HepG2 (cell line): Measurements from ENCODE around the gene ZNF747. TPM values are rescaled to one million over a fixed set of nuclear protein-coding genes. Genes with fewer than 3 reads are reported as not detected.
A peak's percentile ranks its signal among the peaks of the same experiment; 100 is the strongest.

ENCODE experiments used
- ATAC-seq: fragments of 200-7000 bp; cut with Tn5 transposase; 3 replicates; pipeline ENCODE4 v1.9.1; 2020; ENCODE audit warnings: mild to moderate bottlenecking, moderate library complexity
- BruUV-seq: library from RNA; stranded (reverse); fragments of 400-500 nt; replicated peaks from 2 replicates; lab custom pipeline; 2021; lab: Mats Ljungman, UMichigan
- CTCF ChIA-PET: fragments of 300-600 bp; formaldehyde crosslinking; extraction: SDS; loops from one replicate; lab custom pipeline; 2021; ENCODE audit warnings: low total read pairs, inconsistent platforms, low intra/inter-chr PET ratio; lab: Yijun Ruan, JAX
- POLR2A ChIA-PET: fragments of 350-600 bp; sonication (Branson Sonifier 250); formaldehyde crosslinking; loops from one replicate; lab custom pipeline; 2020; ENCODE audit warnings: antibody characterized with exemption, inconsistent platforms; lab: Yijun Ruan, JAX
- DNase-seq: peaks from one replicate; pipeline ENCODE4 v3.0.0-alpha.2; 2015; ENCODE audit warnings: low spot score
- FAIRE-seq: peaks from 3 replicates; lab custom pipeline; 2011; peaks lifted over from hg19 to GRCh38; lab: Jason Lieb, UNC
- H2AFZ ChIP-seq: one replicate; pipeline ENCODE4 v1.6.1; 2011; ENCODE audit warnings: low read length, inconsistent platforms
- H3K27ac ChIP-seq: fragments of 300-600 bp; 3 replicates; pipeline ENCODE4 v1.8.0; 2011; ENCODE audit warnings: mixed run types, mild to moderate bottlenecking, mixed read lengths, low read length, inconsistent platforms; ENCODE audit not compliant: insufficient read depth; ENCODE audit errors: extremely low read length
- H3K27me3 ChIP-seq, 2 experiments: fragments of 200-600 bp in 1 of 2; 2 replicates in 1 of 2; 3 replicates in 1 of 2; pipeline versions ENCODE4 v1.6.0 to v1.8.0; 2011; ENCODE audit warnings: low read length in 2 of 2, mild to moderate bottlenecking in 2 of 2, moderate library complexity in 2 of 2, inconsistent platforms in 1 of 2; ENCODE audit not compliant: insufficient read depth in 2 of 2, control insufficient read depth in 1 of 2
- H3K36me3 ChIP-seq, 2 experiments: fragments of 200-600 bp in 1 of 2; replicated peaks in 1 of 2; 2 replicates in 1 of 2; 3 replicates in 1 of 2; pipeline versions ENCODE4 v1.5.1 to v1.8.0; 2011; ENCODE audit warnings: low read length in 2 of 2, inconsistent platforms in 1 of 2; ENCODE audit not compliant: insufficient read depth in 2 of 2, control insufficient read depth in 1 of 2
- H3K4me1 ChIP-seq: 2 replicates; pipeline ENCODE4 v1.5.1; 2012; ENCODE audit warnings: low read length, inconsistent platforms; ENCODE audit not compliant: insufficient read depth
- H3K4me2 ChIP-seq: 2 replicates; pipeline ENCODE4 v1.6.0; 2011; ENCODE audit warnings: low read depth, low read length, inconsistent platforms
- H3K4me3 ChIP-seq, 3 experiments: fragments of 200-600 bp in 1 of 3; sonication (generic), shearing (Covaris generic) in 1 of 3; replicated peaks in 1 of 3; 2 replicates each; pipeline ENCODE4 v1.5.1; 2011 to 2016; ENCODE audit warnings: low read length in 3 of 3, inconsistent platforms in 2 of 3, low read depth in 2 of 3, mild to moderate bottlenecking in 2 of 3, control low read depth in 1 of 3, mixed read lengths in 1 of 3; ENCODE audit not compliant: insufficient read depth in 1 of 3
- H3K79me2 ChIP-seq: one replicate; pipeline ENCODE4 v1.6.1; 2011; ENCODE audit warnings: low read length, inconsistent platforms; ENCODE audit not compliant: insufficient read depth
- H3K9ac ChIP-seq: 2 replicates; pipeline ENCODE4 v1.6.0; 2011; ENCODE audit warnings: mild to moderate bottlenecking, low read depth, low read length, inconsistent platforms; ENCODE audit not compliant: insufficient read depth
- H3K9me3 ChIP-seq: 2 replicates; pipeline ENCODE4 v1.5.1; 2012; ENCODE audit warnings: mild to moderate bottlenecking, low read length
- H4K20me1 ChIP-seq: 2 replicates; pipeline ENCODE4 v1.6.0; 2011; ENCODE audit warnings: inconsistent platforms, mild to moderate bottlenecking, low read length, moderate library complexity; ENCODE audit not compliant: insufficient read depth
- CENPT ChIP-seq: sonication (generic); formaldehyde crosslinking; IDR thresholded peaks from 2 replicates; pipeline ENCODE4 v1.8.0; 2022; ENCODE audit warnings: low read depth, mild to moderate bottlenecking, moderate library complexity, missing genetic modification reagents
- HOMEZ ChIP-seq: IDR thresholded peaks from 2 replicates; pipeline ENCODE4 v1.6.1; 2016; ENCODE audit warnings: low read depth
- LRRFIP1 ChIP-seq: sonication (generic); formaldehyde crosslinking; conservative IDR thresholded peaks from 2 replicates; pipeline ENCODE4 v1.4.0; 2020; ENCODE audit warnings: missing genetic modification reagents
- NFATC3 ChIP-seq: sonication (generic); formaldehyde crosslinking; IDR thresholded peaks from 2 replicates; pipeline ENCODE4 v1.5.1; 2020; ENCODE audit warnings: mild to moderate bottlenecking, missing genetic modification reagents
- PATZ1 ChIP-seq: sonication (generic); formaldehyde crosslinking; IDR thresholded peaks from 2 replicates; pipeline ENCODE4 v1.4.0; 2020; ENCODE audit warnings: missing genetic modification reagents
- PPARG ChIP-seq: conservative IDR thresholded peaks from 2 replicates; pipeline ENCODE4 v1.6.1; 2016; ENCODE audit warnings: missing biosample characterization, missing genetic modification reagents
- SP140L ChIP-seq: sonication (generic); formaldehyde crosslinking; IDR thresholded peaks from 2 replicates; pipeline ENCODE4 v1.4.0; 2020; ENCODE audit warnings: missing genetic modification reagents, borderline replicate concordance
- SPEN ChIP-seq: sonication (generic); formaldehyde crosslinking; IDR thresholded peaks from 2 replicates; pipeline ENCODE4 v1.5.1; 2020; ENCODE audit warnings: low read depth, mild to moderate bottlenecking, missing genetic modification reagents
- TMF1 ChIP-seq: sonication (generic); formaldehyde crosslinking; IDR thresholded peaks from 2 replicates; pipeline ENCODE4 v1.8.1; 2022; ENCODE audit warnings: low read depth, missing genetic modification reagents
- ZBTB37 ChIP-seq: sonication (generic); formaldehyde crosslinking; IDR thresholded peaks from 2 replicates; pipeline ENCODE4 v1.4.0; 2020; ENCODE audit warnings: mild to moderate bottlenecking, missing genetic modification reagents
- ZNF224 ChIP-seq: sonication (generic); formaldehyde crosslinking; IDR thresholded peaks from 2 replicates; pipeline ENCODE4 v1.5.0; 2020; ENCODE audit warnings: mild to moderate bottlenecking, missing genetic modification reagents
- WGBS: methylation state at CpG from one replicate; pipeline ENCODE4 v1.1.6; 2017; ENCODE audit warnings: low lambda C conversion rate; 5-methylcytosine and 5-hydroxymethylcytosine counted together
- in situ Hi-C: cut with HindIII; loops from 2 replicates; pipeline ENCODE4 v1.10.0; 2017; ENCODE audit warnings: low pct_unique_long_range_greater_than_20kb; ENCODE audit not compliant: extremely low pct_ligation_motif_present
- intact Hi-C: fragments of 100-400 bp; cut with micrococcal nuclease; formaldehyde crosslinking; loops from one replicate; pipeline ENCODE4 v1.10.0; 2022; ENCODE audit not compliant: unreplicated experiment
- polyA plus RNA-seq, 8 experiments: library from polyadenylated mRNA; depleted of rRNA in 3 of 8; stranded (reverse) in 7 of 8; unstranded in 1 of 8; fragments of >200 nt; fragmentation: Illumina TruSeq in 4 of 8; extraction: Trizol in 4 of 8; gene quantifications; 2 replicates each; pipeline versions ENCODE4 v1.2.1 to v1.2.3, GENCODE V29; 2011 to 2016; ENCODE audit warnings: low read depth in 4 of 8, missing spikeins in 1 of 8, mixed read lengths in 1 of 8; ENCODE audit not compliant: insufficient read depth in 1 of 8
- total RNA-seq, 5 experiments: library from RNA; depleted of rRNA; stranded (reverse); fragments of >200 nt; fragmentation: Illumina TruSeq; extraction: Trizol; gene quantifications; 2 replicates each; pipeline ENCODE4 v1.2.3, GENCODE V29; 2016; ENCODE audit warnings: low read depth in 1 of 5
- TF ChIP-seq, protein P1 (sequence below): sonication (generic); formaldehyde crosslinking; IDR thresholded peaks from 2 replicates; pipeline ENCODE4 v1.4.0; 2020; ENCODE audit warnings: missing genetic modification reagents
- TF ChIP-seq, protein P2 (sequence below): sonication (generic); formaldehyde crosslinking; IDR thresholded peaks from 2 replicates; pipeline ENCODE4 v1.8.0; 2022; ENCODE audit warnings: low read depth, missing genetic modification reagents

ZNF747 gene
- total and polyA plus RNA-seq, 2 of the 13 experiments (the other 11 are each of a cell fraction or from before 2014, with no cell fraction given) = 7.2 to 10.2 TPM

- peak overlapping the region; percentile 95 for H3K27ac ChIP-seq
- ATAC-seq = peak; percentile 33
- in situ Hi-C loops (no loop called here), intact Hi-C loops (loop anchor here (5.0 kb wide), 1 partner anchor 40 kb away; no protein-coding TSS in a partner anchor)
- 2% methylated on average over 16 of the region's 17 CpGs for WGBS
- H3K4me2 ChIP-seq = peak overlapping the region; percentile 93
- FAIRE-seq = peak; percentile 18
- CTCF ChIA-PET = interaction anchor here (1.1 kb wide), 1 partner anchor 23 kb away, joined by 3 read pairs; the partner anchor contains the start of gene ZNF747
- H3K36me3 ChIP-seq = peaks cover 0 to 25% of the 10 kb centered on the region in 2 experiments; a peak in 4 of 5 replicates
- no peaks in the 10 kb centered on the region for H4K20me1 ChIP-seq
- H3K9ac ChIP-seq = peak overlapping the region; percentile 95
- no peak for DNase-seq
- H3K27me3 ChIP-seq = no peaks in the 10 kb centered on the region
- peak overlapping the region; percentile 73 to 82 (median 82) for H3K4me3 ChIP-seq
- POLR2A ChIA-PET = interaction anchor here (1.0 to 4.0 kb wide), 24 partner anchors 8 to 560 kb away, joined by 3 to 187 read pairs (median 7); partner anchors contain the start of genes DCTPP1, FBRS, KAT8 and PRR14
- H2AFZ ChIP-seq = no peak overlapping the region
- BruUV-seq = no TSS peak
- H3K4me1 ChIP-seq = peaks cover 46% of the 10 kb centered on the region
- peaks cover 21% of the 10 kb centered on the region for H3K79me2 ChIP-seq
- no peaks in the 10 kb centered on the region for H3K9me3 ChIP-seq
- TF ChIP-seq LRRFIP1 (no peak), HOMEZ (CRISPR knock-in tag) (no peak), TMF1 (CRISPR knock-in tag) (no peak), ZNF224 (CRISPR knock-in tag) (no peak), SP140L (CRISPR knock-in tag) (no peak), CENPT (CRISPR knock-in tag) (no peak), PATZ1 (CRISPR knock-in tag) (0 out of 2 replicates have a peak, but pooled peaks have one; percentile 58), SPEN (CRISPR knock-in tag) (no peak), ZBTB37 (CRISPR knock-in tag) (no peak), PPARG (CRISPR knock-in tag) (no peak), NFATC3 (no peak)
- TF ChIP-seq, protein P1, sequence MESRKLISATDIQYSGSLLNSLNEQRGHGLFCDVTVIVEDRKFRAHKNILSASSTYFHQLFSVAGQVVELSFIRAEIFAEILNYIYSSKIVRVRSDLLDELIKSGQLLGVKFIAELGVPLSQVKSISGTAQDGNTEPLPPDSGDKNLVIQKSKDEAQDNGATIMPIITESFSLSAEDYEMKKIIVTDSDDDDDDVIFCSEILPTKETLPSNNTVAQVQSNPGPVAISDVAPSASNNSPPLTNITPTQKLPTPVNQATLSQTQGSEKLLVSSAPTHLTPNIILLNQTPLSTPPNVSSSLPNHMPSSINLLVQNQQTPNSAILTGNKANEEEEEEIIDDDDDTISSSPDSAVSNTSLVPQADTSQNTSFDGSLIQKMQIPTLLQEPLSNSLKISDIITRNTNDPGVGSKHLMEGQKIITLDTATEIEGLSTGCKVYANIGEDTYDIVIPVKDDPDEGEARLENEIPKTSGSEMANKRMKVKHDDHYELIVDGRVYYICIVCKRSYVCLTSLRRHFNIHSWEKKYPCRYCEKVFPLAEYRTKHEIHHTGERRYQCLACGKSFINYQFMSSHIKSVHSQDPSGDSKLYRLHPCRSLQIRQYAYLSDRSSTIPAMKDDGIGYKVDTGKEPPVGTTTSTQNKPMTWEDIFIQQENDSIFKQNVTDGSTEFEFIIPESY (CRISPR knock-in tag) = no peak
- TF ChIP-seq, protein P2, sequence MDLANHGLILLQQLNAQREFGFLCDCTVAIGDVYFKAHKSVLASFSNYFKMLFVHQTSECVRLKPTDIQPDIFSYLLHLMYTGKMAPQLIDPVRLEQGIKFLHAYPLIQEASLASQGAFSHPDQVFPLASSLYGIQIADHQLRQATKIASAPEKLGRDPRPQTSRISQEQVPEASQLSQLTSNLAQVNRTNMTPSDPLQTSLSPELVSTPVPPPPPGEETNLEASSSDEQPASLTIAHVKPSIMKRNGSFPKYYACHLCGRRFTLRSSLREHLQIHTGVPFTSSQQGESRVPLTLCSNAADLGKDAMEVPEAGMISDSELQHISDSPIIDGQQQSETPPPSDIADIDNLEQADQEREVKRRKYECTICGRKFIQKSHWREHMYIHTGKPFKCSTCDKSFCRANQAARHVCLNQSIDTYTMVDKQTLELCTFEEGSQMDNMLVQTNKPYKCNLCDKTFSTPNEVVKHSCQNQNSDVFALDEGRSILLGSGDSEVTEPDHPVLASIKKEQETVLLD (CRISPR knock-in tag) = no peak
Observed at GRCh38 chr16:30557707-30557956, 23.0 kb upstream of the ZNF747 start.
